H1 (cell line): ENCODE data around the gene ERC1. TPM values are rescaled to one million over a fixed set of nuclear protein-coding genes. Genes with fewer than 3 reads are reported as not detected.

Source experiments
- CHD1 ChIP-seq: IDR thresholded peaks from 2 replicates; pipeline ENCODE4 v1.6.1; 2012; ENCODE audit warnings: low read depth, low read length, improper control_type of control experiment
- HDAC2 ChIP-seq, 2 experiments: fragments of 300-600 bp in 1 of 2; sonication (generic) in 1 of 2; IDR thresholded peaks; 2 replicates each; pipeline ENCODE4 v1.6.1; 2011 to 2012; ENCODE audit warnings: low read depth in 2 of 2, low read length in 2 of 2, mild to moderate bottlenecking in 2 of 2, moderate library complexity in 2 of 2, borderline replicate concordance in 1 of 2, inconsistent platforms in 1 of 2
- HDAC6 ChIP-seq: IDR thresholded peaks from one replicate; pipeline ENCODE4 v1.7.1; 2012; ENCODE audit warnings: low read depth, mild to moderate bottlenecking, inconsistent platforms, low read length, moderate library complexity
- KDM1A ChIP-seq: fragments of 200-600, 300-600 bp; sonication (generic); IDR thresholded peaks from 2 replicates; pipeline ENCODE4 v1.7.1; 2016; ENCODE audit warnings: mild to moderate bottlenecking, low read length, borderline replicate concordance
- NRF1 ChIP-seq: IDR thresholded peaks from 2 replicates; pipeline ENCODE4 v1.6.1; 2011; ENCODE audit warnings: mild to moderate bottlenecking, low read depth, low read length, improper control_type of control experiment
- RXRA ChIP-seq: IDR thresholded peaks from 2 replicates; pipeline ENCODE4 v1.6.1; 2011; ENCODE audit warnings: low read depth, mild to moderate bottlenecking, low read length, moderate library complexity; ENCODE audit not compliant: insufficient read depth
- SAP30 ChIP-seq: fragments of 300-600 bp; sonication (generic); IDR thresholded peaks from 2 replicates; pipeline ENCODE4 v1.7.1; 2012; ENCODE audit warnings: low read length, moderate library complexity, mild to moderate bottlenecking, inconsistent platforms; ENCODE audit not compliant: insufficient read depth, insufficient replicate concordance
- SIX5 ChIP-seq: IDR thresholded peaks from 2 replicates; pipeline ENCODE4 v1.6.1; 2011; ENCODE audit warnings: mild to moderate bottlenecking, low read depth, low read length
- SUZ12 ChIP-seq: fragments of 200-600 bp; sonication (generic); IDR thresholded peaks from 2 replicates; pipeline ENCODE4 v1.6.1; 2012; ENCODE audit warnings: mild to moderate bottlenecking, inconsistent platforms, low read length, moderate library complexity, mixed read lengths
- polyA plus RNA-seq, 7 experiments: library from polyadenylated mRNA; depleted of rRNA in 3 of 7; stranded (reverse) in 5 of 7; unstranded in 2 of 7; fragments of >200 nt in 5 of 7; fragments of 200-250 nt in 2 of 7; gene quantifications; 1 replicate in 5 of 7; 2 replicates in 1 of 7; 4 replicates in 1 of 7; pipeline versions ENCODE4 v1.2.1 to v1.2.3, GENCODE V29; 2011 to 2013; ENCODE audit warnings: missing spikeins in 2 of 7, mixed read lengths in 2 of 7
- total RNA-seq: library from RNA; stranded (reverse); fragmentation: NEBNext Ultra II Directional; extraction: Animal tissue kit (Norgen Biotek cat#: 25700); gene quantifications from 2 replicates; pipeline ENCODE4 v1.2.1, GENCODE V29; 2021
- TF ChIP-seq, protein P1 (sequence below): fragments of 300-600 bp; sonication (generic); IDR thresholded peaks from 2 replicates; pipeline ENCODE4 v1.7.1; 2012; ENCODE audit warnings: low read length, moderate library complexity, mild to moderate bottlenecking, inconsistent platforms; ENCODE audit not compliant: insufficient replicate concordance
- TF ChIP-seq, protein P2 (sequence below): IDR thresholded peaks from 2 replicates; pipeline ENCODE4 v1.6.1; 2012; ENCODE audit warnings: inconsistent platforms

ERC1 gene
- total and polyA plus RNA-seq, 2 of the 8 experiments (the other 6 are each of a cell fraction or from before 2014, with no cell fraction given): 7.8 to 45.7 TPM

DNA sequence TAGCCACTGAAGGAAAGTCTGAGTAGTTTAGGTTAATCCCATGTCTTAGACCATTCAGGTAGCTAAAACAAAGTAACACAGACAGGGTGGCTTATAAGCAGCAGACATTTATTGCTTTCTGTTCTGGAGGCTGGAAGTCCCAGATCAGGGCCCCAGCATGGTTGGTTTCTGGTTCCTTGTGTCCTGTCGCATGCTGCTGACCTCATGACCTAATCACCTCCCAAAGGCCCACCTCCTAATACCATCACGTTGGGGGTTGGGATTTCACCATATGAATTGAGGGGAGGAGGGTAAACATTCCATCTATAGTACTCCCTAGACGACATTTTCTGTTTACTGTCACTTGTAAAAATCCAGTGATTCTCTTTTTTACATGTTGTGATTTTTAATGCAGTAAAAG, 454.8 kb downstream of the ERC1 start (continued):
- TF ChIP-seq, protein P1, sequence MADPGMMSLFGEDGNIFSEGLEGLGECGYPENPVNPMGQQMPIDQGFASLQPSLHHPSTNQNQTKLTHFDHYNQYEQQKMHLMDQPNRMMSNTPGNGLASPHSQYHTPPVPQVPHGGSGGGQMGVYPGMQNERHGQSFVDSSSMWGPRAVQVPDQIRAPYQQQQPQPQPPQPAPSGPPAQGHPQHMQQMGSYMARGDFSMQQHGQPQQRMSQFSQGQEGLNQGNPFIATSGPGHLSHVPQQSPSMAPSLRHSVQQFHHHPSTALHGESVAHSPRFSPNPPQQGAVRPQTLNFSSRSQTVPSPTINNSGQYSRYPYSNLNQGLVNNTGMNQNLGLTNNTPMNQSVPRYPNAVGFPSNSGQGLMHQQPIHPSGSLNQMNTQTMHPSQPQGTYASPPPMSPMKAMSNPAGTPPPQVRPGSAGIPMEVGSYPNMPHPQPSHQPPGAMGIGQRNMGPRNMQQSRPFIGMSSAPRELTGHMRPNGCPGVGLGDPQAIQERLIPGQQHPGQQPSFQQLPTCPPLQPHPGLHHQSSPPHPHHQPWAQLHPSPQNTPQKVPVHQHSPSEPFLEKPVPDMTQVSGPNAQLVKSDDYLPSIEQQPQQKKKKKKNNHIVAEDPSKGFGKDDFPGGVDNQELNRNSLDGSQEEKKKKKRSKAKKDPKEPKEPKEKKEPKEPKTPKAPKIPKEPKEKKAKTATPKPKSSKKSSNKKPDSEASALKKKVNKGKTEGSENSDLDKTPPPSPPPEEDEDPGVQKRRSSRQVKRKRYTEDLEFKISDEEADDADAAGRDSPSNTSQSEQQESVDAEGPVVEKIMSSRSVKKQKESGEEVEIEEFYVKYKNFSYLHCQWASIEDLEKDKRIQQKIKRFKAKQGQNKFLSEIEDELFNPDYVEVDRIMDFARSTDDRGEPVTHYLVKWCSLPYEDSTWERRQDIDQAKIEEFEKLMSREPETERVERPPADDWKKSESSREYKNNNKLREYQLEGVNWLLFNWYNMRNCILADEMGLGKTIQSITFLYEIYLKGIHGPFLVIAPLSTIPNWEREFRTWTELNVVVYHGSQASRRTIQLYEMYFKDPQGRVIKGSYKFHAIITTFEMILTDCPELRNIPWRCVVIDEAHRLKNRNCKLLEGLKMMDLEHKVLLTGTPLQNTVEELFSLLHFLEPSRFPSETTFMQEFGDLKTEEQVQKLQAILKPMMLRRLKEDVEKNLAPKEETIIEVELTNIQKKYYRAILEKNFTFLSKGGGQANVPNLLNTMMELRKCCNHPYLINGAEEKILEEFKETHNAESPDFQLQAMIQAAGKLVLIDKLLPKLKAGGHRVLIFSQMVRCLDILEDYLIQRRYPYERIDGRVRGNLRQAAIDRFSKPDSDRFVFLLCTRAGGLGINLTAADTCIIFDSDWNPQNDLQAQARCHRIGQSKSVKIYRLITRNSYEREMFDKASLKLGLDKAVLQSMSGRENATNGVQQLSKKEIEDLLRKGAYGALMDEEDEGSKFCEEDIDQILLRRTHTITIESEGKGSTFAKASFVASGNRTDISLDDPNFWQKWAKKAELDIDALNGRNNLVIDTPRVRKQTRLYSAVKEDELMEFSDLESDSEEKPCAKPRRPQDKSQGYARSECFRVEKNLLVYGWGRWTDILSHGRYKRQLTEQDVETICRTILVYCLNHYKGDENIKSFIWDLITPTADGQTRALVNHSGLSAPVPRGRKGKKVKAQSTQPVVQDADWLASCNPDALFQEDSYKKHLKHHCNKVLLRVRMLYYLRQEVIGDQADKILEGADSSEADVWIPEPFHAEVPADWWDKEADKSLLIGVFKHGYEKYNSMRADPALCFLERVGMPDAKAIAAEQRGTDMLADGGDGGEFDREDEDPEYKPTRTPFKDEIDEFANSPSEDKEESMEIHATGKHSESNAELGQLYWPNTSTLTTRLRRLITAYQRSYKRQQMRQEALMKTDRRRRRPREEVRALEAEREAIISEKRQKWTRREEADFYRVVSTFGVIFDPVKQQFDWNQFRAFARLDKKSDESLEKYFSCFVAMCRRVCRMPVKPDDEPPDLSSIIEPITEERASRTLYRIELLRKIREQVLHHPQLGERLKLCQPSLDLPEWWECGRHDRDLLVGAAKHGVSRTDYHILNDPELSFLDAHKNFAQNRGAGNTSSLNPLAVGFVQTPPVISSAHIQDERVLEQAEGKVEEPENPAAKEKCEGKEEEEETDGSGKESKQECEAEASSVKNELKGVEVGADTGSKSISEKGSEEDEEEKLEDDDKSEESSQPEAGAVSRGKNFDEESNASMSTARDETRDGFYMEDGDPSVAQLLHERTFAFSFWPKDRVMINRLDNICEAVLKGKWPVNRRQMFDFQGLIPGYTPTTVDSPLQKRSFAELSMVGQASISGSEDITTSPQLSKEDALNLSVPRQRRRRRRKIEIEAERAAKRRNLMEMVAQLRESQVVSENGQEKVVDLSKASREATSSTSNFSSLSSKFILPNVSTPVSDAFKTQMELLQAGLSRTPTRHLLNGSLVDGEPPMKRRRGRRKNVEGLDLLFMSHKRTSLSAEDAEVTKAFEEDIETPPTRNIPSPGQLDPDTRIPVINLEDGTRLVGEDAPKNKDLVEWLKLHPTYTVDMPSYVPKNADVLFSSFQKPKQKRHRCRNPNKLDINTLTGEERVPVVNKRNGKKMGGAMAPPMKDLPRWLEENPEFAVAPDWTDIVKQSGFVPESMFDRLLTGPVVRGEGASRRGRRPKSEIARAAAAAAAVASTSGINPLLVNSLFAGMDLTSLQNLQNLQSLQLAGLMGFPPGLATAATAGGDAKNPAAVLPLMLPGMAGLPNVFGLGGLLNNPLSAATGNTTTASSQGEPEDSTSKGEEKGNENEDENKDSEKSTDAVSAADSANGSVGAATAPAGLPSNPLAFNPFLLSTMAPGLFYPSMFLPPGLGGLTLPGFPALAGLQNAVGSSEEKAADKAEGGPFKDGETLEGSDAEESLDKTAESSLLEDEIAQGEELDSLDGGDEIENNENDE: no peak
- TF ChIP-seq SAP30 (no peak), CHD1 (no peak), SUZ12 (no peak), HDAC2 (IDR thresholded peaks at IDR 0.05; ENCODE audit: borderline replicate concordance in 1 of 2, low read depth in 2 of 2, low read length in 2 of 2) (no peak), NRF1 (no peak), RXRA (0 out of 2 replicates have a peak, but pooled peaks have one; percentile 58), SIX5 (no peak), KDM1A (no peak), HDAC6 (no peak)
- TF ChIP-seq, protein P2, sequence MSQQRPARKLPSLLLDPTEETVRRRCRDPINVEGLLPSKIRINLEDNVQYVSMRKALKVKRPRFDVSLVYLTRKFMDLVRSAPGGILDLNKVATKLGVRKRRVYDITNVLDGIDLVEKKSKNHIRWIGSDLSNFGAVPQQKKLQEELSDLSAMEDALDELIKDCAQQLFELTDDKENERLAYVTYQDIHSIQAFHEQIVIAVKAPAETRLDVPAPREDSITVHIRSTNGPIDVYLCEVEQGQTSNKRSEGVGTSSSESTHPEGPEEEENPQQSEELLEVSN: peak; percentile 50; the same call in 1 of the 2 replicates
